ENCODE measurements around the gene DEFB121.

GRCh38 chr20:31368301-31368700 is 37.7 kb downstream of the DEFB121 start, which contains the start of gene DEFB118:
- no peak for TF ChIP-seq CTCF (conservative IDR thresholded peaks at IDR 0.05; ENCODE audit: low read depth, low read length)
- TF ChIP-seq EZH2 (IDR thresholded peaks at IDR 0.05; ENCODE audit: borderline replicate concordance, low read depth, low read length, poor library complexity, severe bottlenecking), result no peak

All from A673 (cell line).